ENCODE measurements around the gene HMBS. TPM values are rescaled to one million over a fixed set of nuclear protein-coding genes. Genes with fewer than 3 reads are reported as not detected.

The HMBS gene
- total RNA-seq, 1 donor from 2014 or later, result 39.8 TPM

GRCh38 chr11:119121008-119121810, 36.5 kb downstream of the HMBS start, which contains the start of gene HINFP:
TSS of gene HINFP (plus strand) at chr11:119121580. CDS start at chr11:119126945, 5,365 bp downstream.
- H3K9me3 Mint-ChIP-seq (ENCODE audit: low read depth), result no peaks in the 10 kb centered on the region
- peaks cover 21% of the 10 kb centered on the region for H3K4me1 Mint-ChIP-seq (ENCODE audit: low read depth)
- TF ChIP-seq CTCF (IDR thresholded peaks at IDR 0.05; ENCODE audit: unreplicated experiment), result no peak
- no peaks in the 10 kb centered on the region for H3K27me3 Mint-ChIP-seq
- H3K4me3 Mint-ChIP-seq (ENCODE audit: low read depth), result peak within 1 kb of the TSS; percentile 93
- H3K27ac Mint-ChIP-seq, result peak within 1 kb of the TSS; percentile 96
- peak; percentile 99 for DNase-seq (ENCODE audit: low spot score, unreplicated experiment)
- H3K36me3 Mint-ChIP-seq (ENCODE audit: insufficient read depth), result peaks cover 4% of the 10 kb centered on the region

- Mint-ChIP-seq H3K4me3 (ENCODE audit: low read depth) (peak overlapping the region; percentile 93), H3K4me1 (ENCODE audit: low read depth) (peaks cover 21% of the 10 kb centered on the region), H3K27me3 (no peaks in the 10 kb centered on the region), H3K9me3 (ENCODE audit: low read depth) (no peaks in the 10 kb centered on the region), H3K27ac (peak overlapping the region; percentile 96), H3K36me3 (ENCODE audit: insufficient read depth) (peaks cover 4% of the 10 kb centered on the region)
- DNase-seq (ENCODE audit: low spot score, unreplicated experiment), result no peak
- TF ChIP-seq CTCF (IDR thresholded peaks at IDR 0.05; ENCODE audit: unreplicated experiment), result no peak
Observed at GRCh38 chr11:119121811-119122124, 37.1 kb downstream of the HMBS start.

GRCh38 chr11:119125821-119126220, 41.1 kb downstream of the HMBS start:
- no peak for TF ChIP-seq CTCF (IDR thresholded peaks at IDR 0.05; ENCODE audit: unreplicated experiment)
- Mint-ChIP-seq H3K27me3 (no peaks in the 10 kb centered on the region), H3K4me1 (ENCODE audit: low read depth) (peaks cover 14% of the 10 kb centered on the region), H3K4me3 (ENCODE audit: low read depth) (no peak overlapping the region), H3K36me3 (ENCODE audit: insufficient read depth) (peaks cover 7% of the 10 kb centered on the region), H3K27ac (no peak overlapping the region), H3K9me3 (ENCODE audit: low read depth) (no peaks in the 10 kb centered on the region)
- DNase-seq (ENCODE audit: low spot score, unreplicated experiment), result no peak

GRCh38 chr11:119126675-119127268, 42.1 kb downstream of the HMBS start:
- Mint-ChIP-seq H3K27me3 (no peaks in the 10 kb centered on the region), H3K4me1 (ENCODE audit: low read depth) (peaks cover 11% of the 10 kb centered on the region), H3K36me3 (ENCODE audit: insufficient read depth) (peaks cover 7% of the 10 kb centered on the region), H3K27ac (no peak overlapping the region), H3K9me3 (ENCODE audit: low read depth) (no peaks in the 10 kb centered on the region), H3K4me3 (ENCODE audit: low read depth) (no peak overlapping the region)
- DNase-seq (ENCODE audit: low spot score, unreplicated experiment), result no peak
- no peak for TF ChIP-seq CTCF (IDR thresholded peaks at IDR 0.05; ENCODE audit: unreplicated experiment)

- no peak overlapping the region for H3K4me3 Mint-ChIP-seq (ENCODE audit: low read depth)
- no peaks in the 10 kb centered on the region for H3K4me1 Mint-ChIP-seq (ENCODE audit: low read depth)
- no peak overlapping the region for H3K27ac Mint-ChIP-seq
- peaks cover 11% of the 10 kb centered on the region for H3K36me3 Mint-ChIP-seq (ENCODE audit: insufficient read depth)
- no peaks in the 10 kb centered on the region for H3K9me3 Mint-ChIP-seq (ENCODE audit: low read depth)
- no peak for TF ChIP-seq CTCF (IDR thresholded peaks at IDR 0.05; ENCODE audit: unreplicated experiment)
- no peak for DNase-seq (ENCODE audit: low spot score, unreplicated experiment)
- H3K27me3 Mint-ChIP-seq, result no peaks in the 10 kb centered on the region
Observed at GRCh38 chr11:119130662-119131061, 46.0 kb downstream of the HMBS start.

Data from progenitor cell of endocrine pancreas (in vitro differentiated cells).